Mucosa of descending colon (tissue), 3 donors: ENCODE measurements around the gene SLC16A7. TPM values are rescaled to one million over a fixed set of nuclear protein-coding genes. Genes with fewer than 3 reads are reported as not detected.

Experiments
- ATAC-seq: fragments of 200-7000 bp; cut with Tn5 transposase; one replicate; pipeline ENCODE4 v1.9.1; 2020; ENCODE audit warnings: mild to moderate bottlenecking, moderate library complexity
- DNase-seq, 3 donors: peaks; one replicate each; pipeline ENCODE4 v3.0.0-alpha.2; 2020
- H3K36me3 ChIP-seq: fragments of 200-600 bp; one replicate; pipeline ENCODE4 v1.8.0; 2021; ENCODE audit warnings: low read depth, mild to moderate bottlenecking
- H3K4me1 ChIP-seq: fragments of 200-600 bp; one replicate; pipeline ENCODE4 v1.8.0; 2021; ENCODE audit warnings: low read depth, mild to moderate bottlenecking
- H3K4me3 ChIP-seq: fragments of 200-600 bp; one replicate; pipeline ENCODE4 v1.8.0; 2021; ENCODE audit warnings: mild to moderate bottlenecking
- H3K9me3 ChIP-seq: fragments of 200-600 bp; one replicate; pipeline ENCODE4 v1.8.0; 2021; ENCODE audit warnings: mild to moderate bottlenecking
- CTCF ChIP-seq: fragments of 200-600 bp; IDR thresholded peaks from one replicate; pipeline ENCODE4 v1.8.0; 2022; ENCODE audit warnings: antibody characterized with exemption, mild to moderate bottlenecking
- intact Hi-C, 2 donors: fragments of 100-400 bp; cut with DNase I in 1 of 2; cut with micrococcal nuclease in 1 of 2; formaldehyde crosslinking; loops; one replicate each; pipeline versions ENCODE4 v1.11.0 to v1.11.1; 2022; cut with DNase I, micrococcal nuclease
- total RNA-seq, 3 donors: library from RNA; stranded (reverse); fragmentation: NEBNext Ultra II Directional in 2 of 3; extraction: Animal tissue kit (Norgen Biotek cat#: 25700) in 2 of 3; gene quantifications; one replicate each; pipeline versions ENCODE4 v1.2.1 to v1.2.4, GENCODE V29; 2021 to 2023
- donor health status: DM: no; HTN: no; CAD: no; lungs with moderate emphysema.
- donor health status: DM: no; HTN: no; CAD: no.
- donor health status: DM: no; HTN: yes; CAD: no.

SLC16A7 gene
- total RNA-seq, 3 donors from 2014 or later = 8.6 to 10.8 (median 9.0) TPM

- ATAC-seq (no peak), DNase-seq (no peak)
- no peaks in the 10 kb centered on the region for H3K9me3 ChIP-seq
- H3K4me1 ChIP-seq = no peaks in the 10 kb centered on the region
- no peaks in the 10 kb centered on the region for H3K36me3 ChIP-seq
- H3K4me3 ChIP-seq = no peak overlapping the region
- no peak for TF ChIP-seq CTCF
- intact Hi-C loops = no loop called here
Observed at GRCh38 chr12:59677857-59678256, 82.0 kb downstream of the SLC16A7 start.

- DNase-seq = peak in 1 of 3 donors; percentile 34
- ATAC-seq = no peak
- Histone ChIP-seq H3K36me3 (no peaks in the 10 kb centered on the region), H3K9me3 (no peaks in the 10 kb centered on the region), H3K4me1 (no peaks in the 10 kb centered on the region), H3K4me3 (no peak overlapping the region)
- intact Hi-C loops = no loop called here
- no peak for TF ChIP-seq CTCF
Observed at GRCh38 chr12:59678759-59679411, 83.1 kb downstream of the SLC16A7 start.

- ATAC-seq (no peak), DNase-seq (no peak)
- TF ChIP-seq CTCF = no peak
- Histone ChIP-seq H3K36me3 (no peaks in the 10 kb centered on the region), H3K4me3 (no peak overlapping the region), H3K4me1 (no peaks in the 10 kb centered on the region), H3K9me3 (no peaks in the 10 kb centered on the region)
- intact Hi-C loops = no loop called here
Observed at GRCh38 chr12:59689776-59690175, 93.9 kb downstream of the SLC16A7 start.

GRCh38 chr12:59695379-59695778 lies 99.5 kb downstream of the SLC16A7 start:
- Histone ChIP-seq H3K4me1 (no peaks in the 10 kb centered on the region), H3K4me3 (no peak overlapping the region), H3K36me3 (no peaks in the 10 kb centered on the region), H3K9me3 (no peaks in the 10 kb centered on the region)
- ATAC-seq (no peak), DNase-seq (no peak)
- intact Hi-C loops = no loop called here
- TF ChIP-seq CTCF = no peak

GRCh38 chr12:59698600-59698999 lies 102.8 kb downstream of the SLC16A7 start:
- H3K9me3 ChIP-seq = no peaks in the 10 kb centered on the region
- H3K4me3 ChIP-seq = no peak overlapping the region
- no peaks in the 10 kb centered on the region for H3K36me3 ChIP-seq
- DNase-seq = no peak
- no peak for TF ChIP-seq CTCF
- no peaks in the 10 kb centered on the region for H3K4me1 ChIP-seq
- no peak for ATAC-seq
- intact Hi-C loops = no loop called here
